Endothelial cell of umbilical vein (primary cell): ENCODE results near the gene SPRED2. TPM values are rescaled to one million over a fixed set of nuclear protein-coding genes. Genes with fewer than 3 reads are reported as not detected.

Experiments
- BruUV-seq: library from RNA; stranded (reverse); fragments of 400-500 nt; replicated peaks from 2 replicates; lab custom pipeline; 2021; lab: Mats Ljungman, UMichigan
- CTCF ChIA-PET: fragments of 300-600, 350-600 bp; sonication (Branson Sonifier 250); formaldehyde crosslinking; loops from one replicate; lab custom pipeline; 2021; ENCODE audit warnings: antibody characterized with exemption, inconsistent platforms; lab: Charles Lee
- POLR2A ChIA-PET: fragments of 300-600, 350-600 bp; sonication (Branson Sonifier 250); formaldehyde crosslinking; loops from one replicate; lab custom pipeline; 2021; ENCODE audit warnings: antibody characterized with exemption, inconsistent platforms; lab: Charles Lee
- DNase-seq: peaks from one replicate; pipeline ENCODE4 v3.0.0-alpha.2; 2011; ENCODE audit warnings: low read depth, low spot score
- FAIRE-seq: peaks from 2 replicates; lab custom pipeline; 2011; peaks lifted over from hg19 to GRCh38; lab: Jason Lieb, UNC
- H2AFZ ChIP-seq: 2 replicates; pipeline ENCODE4 v1.6.0; 2012; ENCODE audit warnings: low read depth, low read length, control low read depth, inconsistent platforms
- H3K27ac ChIP-seq: 2 replicates; pipeline ENCODE4 v1.5.1; 2011; ENCODE audit warnings: low read depth, mild to moderate bottlenecking, control low read depth, low read length, moderate library complexity; ENCODE audit not compliant: insufficient read depth
- H3K27me3 ChIP-seq, 2 experiments: 2 replicates each; pipeline versions ENCODE4 v1.6.0 to v1.6.1; 2011; ENCODE audit warnings: low read length in 2 of 2, mixed read lengths in 1 of 2; ENCODE audit not compliant: control insufficient read depth in 2 of 2, insufficient read depth in 2 of 2
- H3K36me3 ChIP-seq, 2 experiments: 2 replicates in 1 of 2; 3 replicates in 1 of 2; pipeline ENCODE4 v1.5.1; 2011; ENCODE audit warnings: low read length in 2 of 2, mild to moderate bottlenecking in 1 of 2, moderate library complexity in 1 of 2; ENCODE audit not compliant: control insufficient read depth in 2 of 2, insufficient read depth in 2 of 2; ENCODE audit errors: extremely low read depth in 1 of 2
- H3K4me1 ChIP-seq: 3 replicates; pipeline ENCODE4 v1.5.1; 2011; ENCODE audit warnings: mild to moderate bottlenecking, low read length; ENCODE audit not compliant: control insufficient read depth, insufficient read depth; ENCODE audit errors: extremely low read depth
- H3K4me2 ChIP-seq: 2 replicates; pipeline ENCODE4 v1.6.1; 2011; ENCODE audit warnings: low read length, control low read depth, mixed read lengths; ENCODE audit not compliant: insufficient read depth
- H3K4me3 ChIP-seq, 3 experiments: fragments of 200-600 bp in 1 of 3; sonication (generic), shearing (Covaris generic) in 1 of 3; replicated peaks in 1 of 3; 2 replicates each; pipeline ENCODE4 v1.5.1; 2011 to 2016; ENCODE audit warnings: control low read depth in 3 of 3, low read length in 3 of 3, mild to moderate bottlenecking in 2 of 3, inconsistent platforms in 1 of 3, low read depth in 1 of 3, moderate library complexity in 1 of 3; ENCODE audit not compliant: insufficient read depth in 1 of 3
- H3K79me2 ChIP-seq: 2 replicates; pipeline ENCODE4 v1.6.0; 2012; ENCODE audit warnings: low read length, inconsistent platforms; ENCODE audit not compliant: control insufficient read depth, insufficient read depth
- H3K9ac ChIP-seq: replicated peaks from 2 replicates; pipeline ENCODE3; 2011; ENCODE audit warnings: low read length, control low read depth; ENCODE audit not compliant: insufficient read depth; ENCODE audit errors: extremely low read depth
- H3K9me1 ChIP-seq: replicated peaks from 3 replicates; pipeline ENCODE4 v1.6.0; 2011; ENCODE audit warnings: mild to moderate bottlenecking, low read length; ENCODE audit not compliant: control insufficient read depth, insufficient read depth; ENCODE audit errors: extremely low read depth
- H3K9me3 ChIP-seq: replicated peaks from 2 replicates; pipeline ENCODE4 v1.5.1; 2012; ENCODE audit warnings: low read length, inconsistent platforms; ENCODE audit not compliant: control insufficient read depth, insufficient read depth
- H4K20me1 ChIP-seq: replicated peaks from 2 replicates; pipeline ENCODE3; 2011; ENCODE audit warnings: mild to moderate bottlenecking, low read length; ENCODE audit not compliant: control insufficient read depth, insufficient read depth; ENCODE audit errors: extremely low read depth
- EZH2 ChIP-seq: IDR thresholded peaks from 2 replicates; pipeline ENCODE4 v1.6.1; 2012; ENCODE audit warnings: borderline replicate concordance, low read depth, mild to moderate bottlenecking, moderate library complexity, low read length, inconsistent platforms; ENCODE audit not compliant: severe bottlenecking
- FOS ChIP-seq: IDR thresholded peaks from 2 replicates; pipeline ENCODE4 v1.6.1; 2011; ENCODE audit warnings: mild to moderate bottlenecking, low read length, moderate library complexity, borderline replicate concordance; ENCODE audit not compliant: insufficient read depth
- GATA2 ChIP-seq: IDR thresholded peaks from 2 replicates; pipeline ENCODE4 v1.7.0; 2011; ENCODE audit warnings: low read depth, mild to moderate bottlenecking, moderate library complexity, mixed read lengths, low read length; ENCODE audit not compliant: insufficient read length, insufficient read depth
- JUN ChIP-seq: IDR thresholded peaks from 2 replicates; pipeline ENCODE4 v1.6.1; 2011; ENCODE audit warnings: borderline replicate concordance, low read depth; ENCODE audit not compliant: insufficient read length, insufficient read depth
- MYC ChIP-seq: IDR thresholded peaks from one replicate; pipeline ENCODE4 v1.6.1; 2011; ENCODE audit warnings: mild to moderate bottlenecking, low read depth, low read length
- POLR2A ChIP-seq: IDR thresholded peaks from 2 replicates; pipeline ENCODE4 v1.6.1; 2012; ENCODE audit warnings: low read depth, mild to moderate bottlenecking, control low read depth, low read length
- POLR2AphosphoS5 ChIP-seq: IDR thresholded peaks from 2 replicates; pipeline ENCODE4 v1.6.1; 2012; ENCODE audit warnings: low read depth, mild to moderate bottlenecking, control low read depth, low read length, moderate library complexity; ENCODE audit not compliant: insufficient read depth
- dilution Hi-C: fragments of 300-500 bp; cut with MboI; formaldehyde crosslinking; loops from one replicate; pipeline ENCODE4 v1.15.0; 2019; ENCODE audit warnings: low sequenced_read_pairs; ENCODE audit not compliant: extremely low pct_ligation_motif_present
- intact Hi-C: fragments of 100-400 bp; cut with micrococcal nuclease; formaldehyde crosslinking; loops from one replicate; pipeline ENCODE4 v1.10.0; 2022
- polyA plus RNA-seq, 4 experiments: library from polyadenylated mRNA; depleted of rRNA in 3 of 4; stranded (reverse) in 3 of 4; unstranded in 1 of 4; fragments of >200 nt; gene quantifications; 2 replicates each; pipeline versions ENCODE4 v1.2.1 to v1.2.3, GENCODE V29; 2011 to 2012; ENCODE audit warnings: missing spikeins in 1 of 4
- total RNA-seq: library from RNA; stranded (reverse); gene quantifications from 2 replicates; pipeline ENCODE4 v1.2.3, GENCODE V29; 2021
- TF ChIP-seq, protein P1 (sequence below): IDR thresholded peaks from 2 replicates; pipeline ENCODE4 v1.6.1; 2011; ENCODE audit not compliant: insufficient read depth, insufficient read length
- TF ChIP-seq, protein P2 (sequence below), 2 donors: IDR thresholded peaks; 1 replicate in 1 of 2; 2 replicates in 1 of 2; pipeline ENCODE4 v1.5.1; 2011; ENCODE audit warnings: low read length in 2 of 2, mild to moderate bottlenecking in 2 of 2, moderate library complexity in 2 of 2, control low read depth in 1 of 2, inconsistent platforms in 1 of 2, low read depth in 1 of 2; ENCODE audit not compliant: insufficient read depth in 1 of 2; ENCODE audit errors: extremely low read depth in 1 of 2

Gene SPRED2
- total and polyA plus RNA-seq, 2 donors (not counting 3 experiments of a cell fraction or from before 2014, with no cell fraction given), result 3.6 to 9.6 TPM

DNA sequence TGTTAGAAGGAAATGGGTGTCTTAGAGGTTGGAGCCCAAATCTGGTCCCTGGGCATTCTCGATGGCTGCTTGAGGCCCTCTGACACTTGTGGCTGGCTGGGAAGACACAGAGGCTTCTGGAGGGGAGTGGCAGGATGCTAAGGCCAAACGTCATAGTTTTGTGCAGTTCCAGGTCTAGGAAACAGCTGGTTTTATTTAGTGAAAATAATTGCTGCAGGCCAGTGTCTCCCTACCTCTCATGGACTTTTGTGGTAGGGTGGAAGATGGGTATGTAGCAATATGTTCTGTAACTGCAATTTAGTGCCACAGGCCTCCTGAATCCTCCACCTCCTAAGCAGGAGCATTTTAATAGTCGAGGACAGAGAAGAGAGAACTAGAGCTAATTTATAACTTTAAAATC, 32.2 kb upstream of the SPRED2 start:
- TF ChIP-seq GATA2 (no peak), EZH2 (no peak), FOS (no peak), MYC (no peak), POLR2AphosphoS5 (no peak), JUN (no peak), POLR2A (no peak)
- TF ChIP-seq, protein P1, sequence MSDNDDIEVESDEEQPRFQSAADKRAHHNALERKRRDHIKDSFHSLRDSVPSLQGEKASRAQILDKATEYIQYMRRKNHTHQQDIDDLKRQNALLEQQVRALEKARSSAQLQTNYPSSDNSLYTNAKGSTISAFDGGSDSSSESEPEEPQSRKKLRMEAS, result no peak
- TF ChIP-seq, protein P2, sequence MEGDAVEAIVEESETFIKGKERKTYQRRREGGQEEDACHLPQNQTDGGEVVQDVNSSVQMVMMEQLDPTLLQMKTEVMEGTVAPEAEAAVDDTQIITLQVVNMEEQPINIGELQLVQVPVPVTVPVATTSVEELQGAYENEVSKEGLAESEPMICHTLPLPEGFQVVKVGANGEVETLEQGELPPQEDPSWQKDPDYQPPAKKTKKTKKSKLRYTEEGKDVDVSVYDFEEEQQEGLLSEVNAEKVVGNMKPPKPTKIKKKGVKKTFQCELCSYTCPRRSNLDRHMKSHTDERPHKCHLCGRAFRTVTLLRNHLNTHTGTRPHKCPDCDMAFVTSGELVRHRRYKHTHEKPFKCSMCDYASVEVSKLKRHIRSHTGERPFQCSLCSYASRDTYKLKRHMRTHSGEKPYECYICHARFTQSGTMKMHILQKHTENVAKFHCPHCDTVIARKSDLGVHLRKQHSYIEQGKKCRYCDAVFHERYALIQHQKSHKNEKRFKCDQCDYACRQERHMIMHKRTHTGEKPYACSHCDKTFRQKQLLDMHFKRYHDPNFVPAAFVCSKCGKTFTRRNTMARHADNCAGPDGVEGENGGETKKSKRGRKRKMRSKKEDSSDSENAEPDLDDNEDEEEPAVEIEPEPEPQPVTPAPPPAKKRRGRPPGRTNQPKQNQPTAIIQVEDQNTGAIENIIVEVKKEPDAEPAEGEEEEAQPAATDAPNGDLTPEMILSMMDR (IDR thresholded peaks at IDR 0.05; ENCODE audit: extremely low read depth in 1 of 2, insufficient read depth in 1 of 2, low read depth in 1 of 2, low read length in 2 of 2), result no peak
- CTCF ChIA-PET, result interaction anchor here (1.2 to 2.3 kb wide), 2 partner anchors 8 to 11 kb away, joined by 4 to 7 read pairs; no protein-coding TSS in a partner anchor
- no TSS peak for BruUV-seq

More for the DNA sequence above, 32.2 kb upstream of the SPRED2 start:
- Histone ChIP-seq H4K20me1 (no peaks in the 10 kb centered on the region), H3K4me2 (no peak overlapping the region), H3K36me3 (no peaks in the 10 kb centered on the region), H3K9me1 (no peaks in the 10 kb centered on the region), H3K4me3 (no peak overlapping the region), H2AFZ (no peak overlapping the region), H3K27ac (no peak overlapping the region), H3K9me3 (no peaks in the 10 kb centered on the region), H3K79me2 (no peaks in the 10 kb centered on the region), H3K9ac (no peak overlapping the region), H3K27me3 (peaks cover 6 to 14% of the 10 kb centered on the region in 2 experiments), H3K4me1 (no peaks in the 10 kb centered on the region)
- dilution Hi-C loops, result no loop called here
- intact Hi-C loops, result no loop called here
- POLR2A ChIA-PET, result no interaction called here
- no peak for DNase-seq
- FAIRE-seq, result no peak
